Panc1 (cell line): ENCODE data around the gene DDX41.

ENCODE experiments used
- CTCF ChIP-seq: fragments of 450-650 bp; IDR thresholded peaks from 2 replicates; pipeline ENCODE4 v1.5.1; 2017; ENCODE audit warnings: mild to moderate bottlenecking
- SIN3A ChIP-seq: IDR thresholded peaks from 2 replicates; pipeline ENCODE4 v1.6.1; 2012; ENCODE audit warnings: low read depth, mild to moderate bottlenecking, low read length, moderate library complexity, borderline replicate concordance; ENCODE audit not compliant: insufficient read depth
- TF ChIP-seq, protein P1 (sequence below), 2 experiments: IDR thresholded peaks; 2 replicates each; pipeline ENCODE4 v1.6.1; 2011 to 2012; ENCODE audit warnings: low read depth in 2 of 2, control low read depth in 1 of 2, low read length in 1 of 2, mild to moderate bottlenecking in 1 of 2, moderate library complexity in 1 of 2; ENCODE audit not compliant: insufficient read depth in 1 of 2

DNA sequence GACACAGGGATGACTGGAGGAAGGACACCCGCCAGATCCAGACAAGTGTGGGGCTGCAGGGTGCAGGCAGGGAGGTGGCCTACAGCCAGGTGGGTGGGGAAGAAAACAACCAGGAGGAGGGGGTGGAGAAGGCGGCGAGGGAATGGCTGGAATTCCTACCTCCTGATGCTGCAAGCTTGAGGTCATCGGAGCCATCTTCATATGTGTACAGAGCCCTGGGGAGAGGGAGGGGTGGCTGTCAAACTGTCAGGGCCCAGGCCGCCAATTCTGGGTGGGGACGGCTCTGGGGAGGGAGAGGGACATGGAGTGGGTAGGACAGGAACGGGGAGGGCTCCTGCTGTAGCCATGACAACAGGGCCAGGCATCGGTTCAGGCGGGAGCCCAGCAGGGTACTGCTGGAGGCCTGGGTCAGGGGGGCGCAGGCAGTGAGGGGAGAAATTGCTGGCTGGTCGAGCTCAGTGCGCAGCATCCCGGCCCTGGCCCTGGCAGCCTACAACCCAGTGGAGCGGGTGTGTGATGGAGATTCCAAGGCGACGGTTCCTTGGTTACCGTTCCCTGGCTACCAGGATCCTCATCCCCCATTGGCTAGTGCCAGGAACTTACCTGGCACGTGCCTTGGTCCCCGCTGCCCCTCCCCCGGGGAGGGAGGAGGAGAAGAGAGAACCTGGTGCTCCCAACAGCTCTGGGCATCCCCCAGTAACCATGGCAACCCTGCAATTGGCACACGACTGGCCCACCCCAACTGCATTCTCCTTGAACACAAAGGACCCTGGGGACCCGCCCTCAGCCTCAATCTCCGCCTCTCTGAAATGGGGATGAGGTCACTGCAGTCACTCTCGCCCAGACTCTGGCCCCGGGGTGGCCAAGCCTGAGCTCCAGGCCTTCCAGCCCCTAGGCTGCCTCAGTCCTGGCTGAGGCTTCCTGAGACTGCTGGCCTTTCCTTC lies 47.8 kb downstream of the DDX41 start:
- TF ChIP-seq CTCF (no peak), SIN3A (no peak)
- TF ChIP-seq, protein P1, sequence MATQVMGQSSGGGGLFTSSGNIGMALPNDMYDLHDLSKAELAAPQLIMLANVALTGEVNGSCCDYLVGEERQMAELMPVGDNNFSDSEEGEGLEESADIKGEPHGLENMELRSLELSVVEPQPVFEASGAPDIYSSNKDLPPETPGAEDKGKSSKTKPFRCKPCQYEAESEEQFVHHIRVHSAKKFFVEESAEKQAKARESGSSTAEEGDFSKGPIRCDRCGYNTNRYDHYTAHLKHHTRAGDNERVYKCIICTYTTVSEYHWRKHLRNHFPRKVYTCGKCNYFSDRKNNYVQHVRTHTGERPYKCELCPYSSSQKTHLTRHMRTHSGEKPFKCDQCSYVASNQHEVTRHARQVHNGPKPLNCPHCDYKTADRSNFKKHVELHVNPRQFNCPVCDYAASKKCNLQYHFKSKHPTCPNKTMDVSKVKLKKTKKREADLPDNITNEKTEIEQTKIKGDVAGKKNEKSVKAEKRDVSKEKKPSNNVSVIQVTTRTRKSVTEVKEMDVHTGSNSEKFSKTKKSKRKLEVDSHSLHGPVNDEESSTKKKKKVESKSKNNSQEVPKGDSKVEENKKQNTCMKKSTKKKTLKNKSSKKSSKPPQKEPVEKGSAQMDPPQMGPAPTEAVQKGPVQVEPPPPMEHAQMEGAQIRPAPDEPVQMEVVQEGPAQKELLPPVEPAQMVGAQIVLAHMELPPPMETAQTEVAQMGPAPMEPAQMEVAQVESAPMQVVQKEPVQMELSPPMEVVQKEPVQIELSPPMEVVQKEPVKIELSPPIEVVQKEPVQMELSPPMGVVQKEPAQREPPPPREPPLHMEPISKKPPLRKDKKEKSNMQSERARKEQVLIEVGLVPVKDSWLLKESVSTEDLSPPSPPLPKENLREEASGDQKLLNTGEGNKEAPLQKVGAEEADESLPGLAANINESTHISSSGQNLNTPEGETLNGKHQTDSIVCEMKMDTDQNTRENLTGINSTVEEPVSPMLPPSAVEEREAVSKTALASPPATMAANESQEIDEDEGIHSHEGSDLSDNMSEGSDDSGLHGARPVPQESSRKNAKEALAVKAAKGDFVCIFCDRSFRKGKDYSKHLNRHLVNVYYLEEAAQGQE (IDR thresholded peaks at IDR 0.05; ENCODE audit: insufficient read depth in 1 of 2, low read depth in 2 of 2, low read length in 1 of 2), result no peak
